SH-SY5Y (cell line): ENCODE results near the gene IL25.

Experiments used
- GATA2 ChIP-seq: IDR thresholded peaks from 2 replicates; pipeline ENCODE4 v1.6.1; 2011; ENCODE audit warnings: mild to moderate bottlenecking, low read depth, low read length
- GATA3 ChIP-seq: IDR thresholded peaks from 2 replicates; pipeline ENCODE4 v1.6.1; 2011; ENCODE audit warnings: low read depth, mild to moderate bottlenecking, low read length, moderate library complexity

DNA sequence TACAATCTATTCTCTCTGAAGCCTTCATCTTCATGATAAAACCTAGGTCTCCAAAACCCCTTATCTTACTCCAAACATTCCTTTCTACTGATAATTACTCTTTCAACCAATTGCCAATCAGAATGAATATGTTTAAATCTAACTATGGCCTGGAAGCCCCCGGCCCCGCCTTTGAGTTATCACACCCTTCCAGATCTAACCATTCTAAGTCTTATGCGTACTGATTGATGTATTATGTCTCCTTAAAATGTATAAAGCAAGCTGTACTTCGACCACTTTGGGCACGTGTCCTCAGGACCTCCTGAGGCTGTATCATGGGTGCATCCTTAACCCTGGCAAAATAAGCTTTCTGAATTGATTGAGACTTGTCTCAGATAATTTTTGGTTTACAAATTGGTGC lies 37.0 kb upstream of the IL25 start:
- TF ChIP-seq GATA2 (no peak), GATA3 (no peak)
